SK-N-SH (cell line): ENCODE measurements around the gene SP140. TPM values are rescaled to one million over a fixed set of nuclear protein-coding genes. Genes with fewer than 3 reads are reported as not detected.

Experiments
- CTCF ChIA-PET: fragments of 300-600, 350-600 bp; formaldehyde crosslinking; extraction: SDS; loops from one replicate; lab custom pipeline; 2021; lab: Yijun Ruan, JAX
- POLR2A ChIA-PET: fragments of 350-600 bp; sonication (Branson Sonifier 250); formaldehyde crosslinking; extraction: SDS; loops from one replicate; lab custom pipeline; 2020; ENCODE audit warnings: antibody characterized with exemption, inconsistent platforms; lab: Yijun Ruan, JAX
- DNase-seq: peaks from one replicate; pipeline ENCODE4 v3.0.0; 2012
- H2AFZ ChIP-seq: fragments of 200-600 bp; sonication (generic); 2 replicates; pipeline ENCODE4 v1.8.1; 2016; ENCODE audit warnings: antibody characterized with exemption, mild to moderate bottlenecking, low read depth
- H3F3A ChIP-seq: fragments of 200-600 bp; sonication (generic); replicated peaks from 2 replicates; pipeline ENCODE3; 2016; ENCODE audit warnings: antibody characterized with exemption, mild to moderate bottlenecking; ENCODE audit not compliant: insufficient read depth
- H3K27ac ChIP-seq, 2 experiments: fragments of 200-500 bp in 1 of 2; fragments of 200-600 bp in 1 of 2; sonication (Bioruptor generic) in 1 of 2; sonication (generic), shearing (Covaris generic) in 1 of 2; 2 replicates each; pipeline versions ENCODE4 v1.5.1 to v1.6.1; 2014 to 2016; ENCODE audit warnings: low read depth in 2 of 2, inconsistent platforms in 1 of 2, low read length in 1 of 2, mild to moderate bottlenecking in 1 of 2, mixed read lengths in 1 of 2
- H3K27me3 ChIP-seq: fragments of 200-600 bp; sonication (generic), shearing (Covaris generic); 2 replicates; pipeline ENCODE4 v1.6.1; 2016; ENCODE audit warnings: mixed run types; ENCODE audit not compliant: insufficient read depth
- H3K36me3 ChIP-seq, 2 experiments: fragments of 200-500 bp in 1 of 2; fragments of 200-600 bp in 1 of 2; sonication (Bioruptor generic) in 1 of 2; sonication (generic) in 1 of 2; replicated peaks in 1 of 2; 2 replicates each; pipeline versions ENCODE3 to v1.5.1; 2014 to 2016; ENCODE audit warnings: low read length in 1 of 2, mild to moderate bottlenecking in 1 of 2; ENCODE audit not compliant: insufficient read depth in 2 of 2, control insufficient read depth in 1 of 2
- H3K4me1 ChIP-seq, 2 experiments: fragments of 200-500 bp in 1 of 2; fragments of 200-600 bp in 1 of 2; sonication (Bioruptor generic) in 1 of 2; sonication (generic), shearing (Covaris generic) in 1 of 2; 2 replicates each; pipeline versions ENCODE4 v1.5.1 to v1.6.1; 2014 to 2016; ENCODE audit warnings: low read depth in 1 of 2, low read length in 1 of 2, mixed run types in 1 of 2; ENCODE audit not compliant: insufficient read depth in 2 of 2, control insufficient read depth in 1 of 2
- H3K4me2 ChIP-seq: fragments of 200-600 bp; sonication (generic), shearing (Covaris generic); 2 replicates; pipeline ENCODE4 v1.6.1; 2017; ENCODE audit warnings: mixed run types
- H3K4me3 ChIP-seq, 2 experiments: fragments of 200-500 bp in 1 of 2; fragments of 200-600 bp in 1 of 2; sonication (Bioruptor generic) in 1 of 2; sonication (generic), shearing (Covaris generic) in 1 of 2; 2 replicates each; pipeline versions ENCODE4 v1.5.1 to v1.8.1; 2014 to 2016; ENCODE audit warnings: low read depth in 2 of 2, inconsistent platforms in 1 of 2, low read length in 1 of 2, mild to moderate bottlenecking in 1 of 2, mixed read lengths in 1 of 2, moderate library complexity in 1 of 2
- H3K79me2 ChIP-seq: fragments of 200-600 bp; sonication (generic); 2 replicates; pipeline ENCODE4 v1.8.1; 2017; ENCODE audit warnings: mild to moderate bottlenecking; ENCODE audit not compliant: insufficient read depth
- H3K9ac ChIP-seq: fragments of 200-600 bp; sonication (generic); 2 replicates; pipeline ENCODE4 v1.6.1; 2017; ENCODE audit warnings: mixed run types
- H3K9me2 ChIP-seq: fragments of 200-600 bp; sonication (generic); 2 replicates; pipeline ENCODE4 v1.6.1; 2017; ENCODE audit warnings: mixed run types
- H3K9me3 ChIP-seq: fragments of 200-600 bp; sonication (generic); 2 replicates; pipeline ENCODE4 v1.6.1; 2017; ENCODE audit warnings: mixed run types, mild to moderate bottlenecking, moderate library complexity
- H4K20me1 ChIP-seq: fragments of 200-600 bp; sonication (generic); 2 replicates; pipeline ENCODE4 v1.6.1; 2017; ENCODE audit warnings: mild to moderate bottlenecking, mixed run types; ENCODE audit not compliant: insufficient read depth
- EP300 ChIP-seq, 2 experiments: IDR thresholded peaks; 2 replicates each; pipeline versions ENCODE4 v1.4.0 to v1.6.1; 2012; ENCODE audit warnings: borderline replicate concordance in 1 of 2, low read depth in 1 of 2, low read length in 1 of 2
- FOSL2 ChIP-seq: IDR thresholded peaks from 2 replicates; pipeline ENCODE4 v1.4.0; 2012; ENCODE audit warnings: low read depth, mild to moderate bottlenecking, moderate library complexity, borderline replicate concordance
- JUND ChIP-seq: IDR thresholded peaks from 2 replicates; pipeline ENCODE4 v1.4.0; 2012
- NRF1 ChIP-seq: IDR thresholded peaks from 2 replicates; pipeline ENCODE4 v1.6.1; 2012; ENCODE audit warnings: low read depth, mild to moderate bottlenecking, low read length
- RFX5 ChIP-seq: IDR thresholded peaks from 2 replicates; pipeline ENCODE4 v1.6.1; 2012; ENCODE audit warnings: mild to moderate bottlenecking, improper control_type of control experiment, low read length
- RXRA ChIP-seq: IDR thresholded peaks from 2 replicates; pipeline ENCODE4 v1.4.0; 2012; ENCODE audit warnings: low read depth, mild to moderate bottlenecking, borderline replicate concordance
- SIN3A ChIP-seq: IDR thresholded peaks from 2 replicates; pipeline ENCODE4 v1.6.1; 2012; ENCODE audit warnings: low read depth, mild to moderate bottlenecking, low read length, moderate library complexity, borderline replicate concordance
- SMC3 ChIP-seq: IDR thresholded peaks from 2 replicates; pipeline ENCODE4 v1.6.1; 2012; ENCODE audit warnings: low read depth, low read length, improper control_type of control experiment
- TEAD4 ChIP-seq: IDR thresholded peaks from 2 replicates; pipeline ENCODE4 v1.4.0; 2012; ENCODE audit warnings: mild to moderate bottlenecking, borderline replicate concordance; ENCODE audit not compliant: insufficient read depth
- USF1 ChIP-seq: IDR thresholded peaks from 2 replicates; pipeline ENCODE4 v1.4.0; 2012; ENCODE audit warnings: low read depth, borderline replicate concordance
- YY1 ChIP-seq: IDR thresholded peaks from 2 replicates; pipeline ENCODE4 v1.4.0; 2012; ENCODE audit warnings: low read depth, mild to moderate bottlenecking
- WGBS: methylation state at CpG from one replicate; pipeline ENCODE4 v1.1.6; 2017; ENCODE audit warnings: low lambda C conversion rate; 5-methylcytosine and 5-hydroxymethylcytosine counted together
- polyA plus RNA-seq, 3 experiments: library from polyadenylated mRNA; depleted of rRNA; stranded (reverse); fragments of >200 nt; gene quantifications; 2 replicates each; pipeline ENCODE4 v1.2.3, GENCODE V29; 2012

SP140 gene
- polyA plus RNA-seq, 1 of the 3 experiments (the other 2 are of a cell fraction) = 0.71 TPM

DNA sequence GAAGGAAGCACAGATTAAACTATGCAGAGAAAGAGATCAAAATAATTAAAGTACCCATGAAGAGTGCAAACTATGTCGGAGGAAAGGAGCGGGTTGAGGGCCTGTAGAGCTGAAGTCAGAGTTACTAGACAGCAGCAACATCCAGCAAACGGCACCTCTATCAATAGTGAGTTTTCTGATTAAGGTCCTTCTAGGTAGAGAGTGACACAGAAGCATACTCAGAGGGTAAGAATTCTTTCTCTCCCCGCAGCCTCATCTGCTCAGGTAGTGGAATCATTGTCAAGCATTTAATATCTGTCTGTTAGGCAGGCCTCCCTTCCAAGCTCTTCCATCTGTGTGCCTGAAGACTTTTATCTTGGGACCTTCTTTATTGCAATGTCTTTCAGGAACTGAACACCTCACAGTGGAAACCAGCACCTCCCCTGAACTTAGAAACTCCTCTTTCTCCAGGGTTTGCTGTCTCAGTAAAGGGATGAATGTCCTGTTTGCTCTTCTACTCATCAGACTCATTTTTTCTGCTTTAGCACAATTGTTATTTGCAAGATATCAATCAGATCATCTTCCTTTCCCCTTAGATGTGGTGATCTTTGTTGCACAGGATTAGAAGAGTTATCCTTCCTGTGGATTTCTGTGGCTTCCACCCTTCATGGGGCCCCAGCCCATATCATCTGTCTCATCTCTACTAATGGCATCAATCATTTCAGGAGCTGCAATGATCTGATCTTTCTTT is 28.8 kb downstream of the SP140 start:
- Histone ChIP-seq H3K4me3 (no peak overlapping the region), H3K79me2 (no peaks in the 10 kb centered on the region), H3K4me1 (no peaks in the 10 kb centered on the region), H2AFZ (no peak overlapping the region), H3K4me2 (no peak overlapping the region), H3K9ac (no peak overlapping the region), H3K27ac (no peak overlapping the region), H3K9me2 (no peaks in the 10 kb centered on the region), H3F3A (no peaks in the 10 kb centered on the region), H3K36me3 (no peaks in the 10 kb centered on the region), H4K20me1 (no peaks in the 10 kb centered on the region), H3K9me3 (no peaks in the 10 kb centered on the region), H3K27me3 (no peaks in the 10 kb centered on the region; the same call in 1 of the 2 replicates)
- 37% methylated on average over 4 of the region's 4 CpGs for WGBS
- DNase-seq = no peak
- CTCF ChIA-PET = interaction anchor here (0.7 kb wide), 1 partner anchor 1633 kb away, joined by 3 read pairs; no protein-coding TSS in a partner anchor
- TF ChIP-seq NRF1 (no peak), YY1 (no peak), JUND (no peak)
- POLR2A ChIA-PET = no interaction called here

DNA sequence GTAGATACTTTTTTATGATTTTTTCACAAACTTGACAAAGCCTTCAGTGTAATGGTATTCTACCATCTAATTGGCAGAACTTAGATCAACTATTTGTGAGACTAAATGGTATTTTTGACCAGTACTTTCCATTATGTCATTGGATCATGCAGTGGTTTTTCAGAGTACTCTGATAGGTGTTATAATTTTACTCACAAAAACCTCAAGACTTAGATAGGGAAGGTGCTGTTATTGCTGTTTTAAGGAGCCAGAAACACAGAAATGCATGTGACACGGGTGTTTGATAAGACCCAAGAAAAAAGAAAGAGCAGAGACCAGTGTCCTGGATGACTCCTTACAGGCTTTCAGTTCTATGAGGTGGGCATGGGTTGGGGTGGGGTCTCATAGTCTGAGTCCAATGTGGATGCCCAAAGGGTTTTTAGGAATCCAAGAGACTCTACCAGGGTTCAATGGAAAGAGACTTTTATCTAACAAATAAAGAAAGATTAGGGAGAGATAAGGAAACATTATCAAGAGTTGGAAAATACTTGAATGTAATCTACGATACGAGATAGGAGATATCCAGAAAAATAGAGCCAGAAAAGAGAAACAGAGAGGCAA is 31.3 kb downstream of the SP140 start:
- no peaks in the 10 kb centered on the region for H3F3A ChIP-seq
- CTCF ChIA-PET = interaction anchor here (0.6 kb wide), 1 partner anchor 1087 kb away, joined by 3 read pairs; no protein-coding TSS in a partner anchor
- H3K9me3 ChIP-seq = no peaks in the 10 kb centered on the region

DNA sequence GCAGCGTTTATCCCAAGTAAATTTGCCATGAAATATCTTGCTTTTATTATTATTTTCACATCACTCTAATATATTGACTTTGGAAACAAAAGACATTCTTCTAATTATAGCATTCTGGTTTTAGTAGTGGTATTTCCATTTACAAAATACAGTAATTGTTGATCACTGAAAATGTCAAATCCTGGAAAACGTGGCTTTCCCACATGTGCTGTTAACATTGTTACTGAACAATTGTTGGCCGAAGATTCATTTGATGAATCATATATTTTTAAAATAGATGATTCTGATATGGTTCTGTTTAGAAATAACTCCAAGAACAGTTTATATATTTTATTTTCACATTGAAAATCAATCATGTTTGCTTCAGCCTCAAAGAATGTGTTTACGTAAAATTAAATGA is 32.9 kb downstream of the SP140 start:
- Histone ChIP-seq H4K20me1 (no peaks in the 10 kb centered on the region), H3K27ac (no peak overlapping the region), H3K4me2 (no peak overlapping the region), H3K9ac (no peak overlapping the region), H3F3A (no peaks in the 10 kb centered on the region), H3K9me3 (no peaks in the 10 kb centered on the region), H3K79me2 (no peaks in the 10 kb centered on the region), H3K27me3 (no peaks in the 10 kb centered on the region; the same call in 1 of the 2 replicates), H3K4me1 (no peaks in the 10 kb centered on the region), H2AFZ (no peak overlapping the region; the same call in 1 of the 2 replicates), H3K4me3 (no peak overlapping the region), H3K9me2 (no peaks in the 10 kb centered on the region), H3K36me3 (no peaks in the 10 kb centered on the region)
- 31% methylated on average over 4 of the region's 4 CpGs for WGBS
- no peak for DNase-seq
- TF ChIP-seq RFX5 = no peak
- 0 out of 2 replicates have a peak, but pooled peaks have one; percentile 2 for TF ChIP-seq FOSL2
- CTCF ChIA-PET = no interaction called here
- POLR2A ChIA-PET = interaction anchor here (0.6 kb wide), 1 partner anchor 39 kb away, joined by 3 read pairs; the partner anchor contains the start of gene SP110

More for the DNA sequence above, 31.3 kb downstream of the SP140 start:
- Histone ChIP-seq H3K27me3 (no peaks in the 10 kb centered on the region), H3K4me1 (no peaks in the 10 kb centered on the region), H3K9me2 (no peaks in the 10 kb centered on the region), H3K79me2 (no peaks in the 10 kb centered on the region), H3K4me2 (no peak overlapping the region), H2AFZ (no peak overlapping the region), H3K36me3 (no peaks in the 10 kb centered on the region), H3K27ac (no peak overlapping the region), H4K20me1 (no peaks in the 10 kb centered on the region)
- DNase-seq = no peak
- TF ChIP-seq USF1 (no peak), RXRA (no peak), EP300 (IDR thresholded peaks at IDR 0.05; ENCODE audit: borderline replicate concordance in 1 of 2, low read depth in 1 of 2, low read length in 1 of 2) (no peak), TEAD4 (no peak), SMC3 (no peak), FOSL2 (no peak), SIN3A (no peak)
- TF ChIP-seq, all 33 proteins: peak for 0
- Histone ChIP-seq H3K9ac (no peak overlapping the region), H3K4me3 (no peak overlapping the region)
- 24% methylated on average over 3 of the region's 3 CpGs for whole genome bisulfite sequencing
- POLR2A ChIA-PET = no interaction called here
